Activated naive CD8-positive, alpha-beta T cell treated with anti-CD3 and anti-CD28 coated beads, Interleukin-2, amount 10 ng/mL, durations not matched to agents 7 days and 5 days (primary cell): Measurements from ENCODE around the gene NALCN. TPM values are rescaled to one million over a fixed set of nuclear protein-coding genes. Genes with fewer than 3 reads are reported as not detected.

Source experiments
- ATAC-seq: fragments of 150-1000 bp; cut with Tn5 transposase; one replicate; pipeline ENCODE4 v1.10.0; 2021; ENCODE audit warnings: low read depth, moderate library complexity
- POLR2A ChIA-PET: fragments of 350-600 bp; sonication (Branson Sonifier 250); formaldehyde crosslinking; loops from one replicate; lab custom pipeline; 2021; ENCODE audit warnings: antibody characterized with exemption; lab: Charles Lee
- DNase-seq: peaks from one replicate; pipeline ENCODE4 v3.0.0; 2021
- H3K27ac Mint-ChIP-seq: one replicate; pipeline ENCODE4 v1.8.0; 2022; ENCODE audit warnings: mild to moderate bottlenecking, mixed read lengths
- H3K27me3 Mint-ChIP-seq: one replicate; pipeline ENCODE4 v1.8.0; 2022; ENCODE audit warnings: mild to moderate bottlenecking, moderate library complexity, mixed read lengths
- H3K36me3 Mint-ChIP-seq: one replicate; pipeline ENCODE4 v1.8.0; 2021; ENCODE audit warnings: mild to moderate bottlenecking, mixed read lengths
- H3K4me1 Mint-ChIP-seq: one replicate; pipeline ENCODE4 v1.8.0; 2021; ENCODE audit warnings: mixed read lengths
- H3K4me3 Mint-ChIP-seq: one replicate; pipeline ENCODE4 v1.8.0; 2022; ENCODE audit warnings: mild to moderate bottlenecking, moderate library complexity, mixed read lengths
- H3K9me3 Mint-ChIP-seq: one replicate; pipeline ENCODE4 v1.8.0; 2021; ENCODE audit warnings: mixed read lengths
- total RNA-seq, 2 experiments: library from RNA; stranded (reverse); gene quantifications; one replicate each; pipeline ENCODE4 v1.2.3, GENCODE V29; 2021

NALCN gene
- total RNA-seq, 2 experiments from 2014 or later: not detected

DNA sequence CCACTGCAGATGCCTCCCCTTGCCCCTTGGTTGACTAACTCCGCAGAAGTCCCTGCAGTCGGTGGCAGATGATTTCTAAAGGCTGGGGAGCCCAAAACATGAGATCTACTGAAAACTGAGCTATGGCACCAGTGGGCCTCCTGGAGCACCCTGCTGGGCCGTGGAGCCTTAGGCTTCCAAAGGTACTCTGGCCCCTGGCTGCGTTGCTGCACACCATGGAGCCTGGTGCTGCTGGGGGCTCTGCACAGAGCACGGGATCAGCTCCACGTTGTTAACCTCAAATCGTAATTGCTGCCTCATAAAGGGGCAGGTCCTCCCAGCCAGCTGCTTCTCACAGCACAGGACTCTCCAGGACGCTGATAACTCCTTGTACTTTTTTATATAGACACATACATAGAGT lies 357.5 kb downstream of the NALCN start:
- Mint-ChIP-seq H3K4me3 (no peak overlapping the region), H3K27me3 (peaks cover 19% of the 10 kb centered on the region), H3K9me3 (no peaks in the 10 kb centered on the region), H3K4me1 (no peaks in the 10 kb centered on the region), H3K27ac (no peak overlapping the region), H3K36me3 (no peaks in the 10 kb centered on the region)
- ATAC-seq (no peak), DNase-seq (no peak)
- POLR2A ChIA-PET: no interaction called here

DNA sequence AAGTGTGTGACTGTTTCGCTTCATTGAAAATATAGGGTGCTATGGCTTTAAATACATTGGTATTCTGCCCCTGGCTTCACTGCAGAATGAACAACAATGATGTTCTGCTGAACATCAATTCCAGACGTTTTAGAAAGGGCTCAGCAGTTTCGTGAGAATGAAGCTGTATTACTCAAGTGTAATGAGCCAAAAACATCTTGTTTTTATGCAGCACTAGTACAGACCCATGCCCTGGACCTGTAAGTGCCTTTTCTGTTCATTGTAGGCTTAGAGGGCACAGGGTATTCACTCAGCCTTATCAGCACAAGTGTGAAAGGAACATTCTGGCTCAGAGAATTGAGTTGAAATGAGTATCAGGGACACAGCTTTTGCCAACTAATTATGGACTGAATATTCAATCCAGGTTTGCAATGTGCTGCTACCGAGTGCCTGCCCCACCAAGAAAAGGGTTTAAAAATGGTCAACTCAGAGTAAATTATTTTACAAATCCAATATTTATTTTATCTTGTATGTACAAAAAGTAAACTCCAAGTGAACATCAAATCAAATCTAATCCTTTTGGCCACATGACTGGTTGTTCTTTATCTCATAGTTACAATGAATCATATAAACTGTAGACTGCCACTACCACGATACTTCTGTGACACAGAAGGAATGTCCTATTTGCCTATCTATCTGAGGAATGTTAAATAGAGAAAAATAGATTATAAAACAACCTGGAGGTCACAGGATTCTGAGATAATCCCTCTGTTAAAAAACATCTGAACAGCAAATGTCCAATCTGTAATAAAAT lies 362.8 kb downstream of the NALCN start:
- Mint-ChIP-seq H3K9me3 (no peaks in the 10 kb centered on the region), H3K4me1 (no peaks in the 10 kb centered on the region), H3K4me3 (no peak overlapping the region), H3K36me3 (no peaks in the 10 kb centered on the region), H3K27ac (no peak overlapping the region), H3K27me3 (peaks cover 12% of the 10 kb centered on the region)
- DNase-seq (no peak), ATAC-seq (no peak)
- POLR2A ChIA-PET: no interaction called here

DNA sequence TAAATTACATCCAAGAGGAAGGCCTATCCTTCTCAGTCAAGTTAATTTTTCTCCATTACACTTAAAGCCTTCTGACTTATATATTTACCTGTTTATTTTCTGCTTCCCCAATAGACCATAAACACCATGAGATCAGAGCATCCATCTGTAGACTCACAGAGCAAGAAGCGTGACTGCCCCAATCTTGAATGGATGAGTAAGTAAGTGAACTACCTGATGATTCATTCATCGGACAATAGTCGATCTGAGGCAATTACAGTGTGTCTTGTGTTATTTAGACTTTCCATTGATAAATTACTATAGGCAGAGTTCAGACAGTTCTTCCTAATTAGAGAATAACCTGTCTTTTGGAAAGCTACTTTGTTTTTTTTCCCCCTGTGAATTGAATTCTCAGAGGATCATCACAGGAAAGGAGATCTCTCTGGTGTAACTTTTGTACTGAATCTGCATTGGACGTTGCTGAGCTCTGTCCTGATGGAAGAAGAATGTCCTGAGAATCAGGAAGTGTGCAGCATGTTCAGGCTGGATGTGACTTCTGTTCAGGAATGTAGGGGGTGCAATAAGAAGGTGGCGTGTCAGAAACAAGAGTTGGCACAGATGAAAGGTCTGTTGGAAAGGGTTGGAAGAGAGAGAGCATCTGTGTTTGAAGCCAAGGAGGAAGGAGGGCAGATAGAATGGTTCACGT lies 367.0 kb downstream of the NALCN start:
- no peak overlapping the region for H3K27ac Mint-ChIP-seq
- H3K4me1 Mint-ChIP-seq: no peaks in the 10 kb centered on the region
- ATAC-seq (no peak), DNase-seq (no peak)
- no peaks in the 10 kb centered on the region for H3K27me3 Mint-ChIP-seq
- H3K9me3 Mint-ChIP-seq: peaks cover 6% of the 10 kb centered on the region
- no peak overlapping the region for H3K4me3 Mint-ChIP-seq
- H3K36me3 Mint-ChIP-seq: no peaks in the 10 kb centered on the region
- POLR2A ChIA-PET: no interaction called here

DNA sequence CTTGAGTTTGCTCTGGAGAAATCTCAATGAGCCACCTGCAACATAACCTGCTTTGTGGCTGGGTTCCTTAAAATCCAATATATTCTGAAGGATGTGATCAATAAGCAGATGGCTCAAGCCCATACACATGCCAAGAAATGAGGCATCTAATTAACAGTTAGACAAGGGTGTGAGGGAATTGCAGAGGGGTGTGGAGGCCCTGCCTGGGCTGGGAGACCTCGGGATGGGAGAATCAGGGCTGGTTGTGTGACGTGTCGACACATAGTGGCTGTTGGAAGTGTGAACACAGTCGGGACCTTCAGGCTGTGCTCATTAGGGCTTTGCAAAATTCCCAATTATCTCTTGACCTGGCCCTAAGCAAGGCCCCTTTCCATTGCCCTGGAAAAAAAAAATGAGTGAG lies 379.8 kb downstream of the NALCN start:
- ATAC-seq (no peak), DNase-seq (no peak)
- no peaks in the 10 kb centered on the region for H3K36me3 Mint-ChIP-seq
- H3K4me3 Mint-ChIP-seq: no peak overlapping the region
- H3K27me3 Mint-ChIP-seq: peaks cover 2% of the 10 kb centered on the region
- POLR2A ChIA-PET: no interaction called here
- peaks cover 8% of the 10 kb centered on the region for H3K9me3 Mint-ChIP-seq
- no peak overlapping the region for H3K27ac Mint-ChIP-seq
- no peaks in the 10 kb centered on the region for H3K4me1 Mint-ChIP-seq

DNA sequence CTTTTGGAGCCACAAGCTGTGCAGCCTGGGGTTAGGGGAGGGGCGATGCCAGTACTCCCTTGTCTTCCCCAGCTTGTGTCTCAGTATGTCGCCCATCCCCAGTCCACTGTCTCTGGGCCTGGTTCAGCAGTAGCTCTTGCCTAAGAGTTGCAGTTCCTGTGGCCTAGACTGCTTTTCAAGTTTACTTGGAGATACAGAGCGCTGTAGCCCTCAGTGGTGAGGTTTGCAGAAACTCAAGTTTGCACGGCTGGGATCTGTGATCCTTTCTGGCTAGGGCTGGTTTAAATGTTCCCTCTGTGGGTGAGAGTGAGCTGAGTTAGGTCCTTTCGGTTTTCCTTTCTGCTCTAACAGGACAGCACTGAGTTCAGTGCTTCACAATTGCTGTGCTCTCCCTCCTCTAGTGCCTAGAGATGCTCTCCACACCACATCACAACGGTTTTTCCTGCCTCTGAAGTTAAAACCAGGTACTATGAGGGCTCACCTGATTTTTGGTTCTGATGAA lies 381.1 kb downstream of the NALCN start:
- H3K4me3 Mint-ChIP-seq: no peak overlapping the region
- no peak overlapping the region for H3K27ac Mint-ChIP-seq
- peaks cover 2% of the 10 kb centered on the region for H3K27me3 Mint-ChIP-seq
- DNase-seq: no peak
- no peaks in the 10 kb centered on the region for H3K36me3 Mint-ChIP-seq
- no peak for ATAC-seq
- H3K4me1 Mint-ChIP-seq: no peaks in the 10 kb centered on the region
- POLR2A ChIA-PET: no interaction called here
- H3K9me3 Mint-ChIP-seq: peaks cover 5% of the 10 kb centered on the region

DNA sequence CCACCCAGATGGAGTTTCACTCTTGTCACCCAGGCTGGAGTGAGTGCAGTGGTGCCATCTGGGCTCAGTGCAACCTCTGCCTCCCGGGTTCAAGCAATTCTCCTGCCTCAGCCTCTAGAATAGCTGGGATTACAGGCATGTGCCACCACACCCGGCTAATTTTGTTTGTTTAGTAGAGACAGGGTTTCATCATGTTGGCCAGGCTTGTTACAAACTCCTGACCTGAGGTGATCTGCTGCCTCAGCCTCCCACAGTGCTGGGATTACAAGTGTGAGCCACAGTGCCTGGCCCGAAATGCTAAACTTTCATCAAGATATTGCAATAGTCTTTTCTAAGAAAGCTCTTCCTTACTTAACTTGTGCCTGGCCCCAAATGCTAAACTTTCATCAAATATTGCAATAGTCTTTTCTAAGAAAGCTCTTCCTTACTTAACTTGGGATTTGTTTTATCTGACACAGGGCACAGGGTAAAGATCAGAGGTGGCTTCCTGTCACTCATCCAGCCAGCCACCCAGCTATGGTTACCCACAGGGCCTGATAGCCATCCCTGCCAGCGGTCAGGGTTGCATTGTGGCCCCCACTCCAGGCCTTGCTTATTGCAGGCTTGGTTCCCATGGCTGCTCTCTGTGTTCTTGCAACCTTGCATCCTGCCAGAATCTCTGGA lies 389.4 kb downstream of the NALCN start:
- ATAC-seq: no peak
- no peak for DNase-seq
- Mint-ChIP-seq H3K27me3 (peaks cover 1% of the 10 kb centered on the region), H3K36me3 (no peaks in the 10 kb centered on the region), H3K4me1 (no peaks in the 10 kb centered on the region), H3K4me3 (no peak overlapping the region), H3K27ac (no peak overlapping the region), H3K9me3 (no peaks in the 10 kb centered on the region)
- POLR2A ChIA-PET: no interaction called here

DNA sequence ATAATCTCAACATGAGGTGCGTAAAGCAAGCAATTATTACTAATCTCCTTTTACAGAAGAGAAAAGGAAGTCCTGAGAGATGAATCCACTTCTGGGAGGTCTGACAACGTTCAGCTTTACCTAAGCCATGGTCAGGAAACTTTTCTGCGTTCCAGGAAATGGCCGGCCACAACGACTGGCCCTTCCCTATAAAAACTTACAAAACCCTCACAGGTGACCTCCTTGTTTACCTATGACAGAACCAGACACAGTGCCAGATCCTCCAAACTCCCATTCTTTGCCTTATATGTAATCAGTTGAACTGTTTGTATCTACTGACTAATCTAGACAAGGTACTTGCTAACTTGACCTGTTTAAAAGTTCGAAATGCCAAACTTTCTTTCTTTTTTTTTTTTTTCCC lies 390.0 kb downstream of the NALCN start:
- H3K9me3 Mint-ChIP-seq: no peaks in the 10 kb centered on the region
- DNase-seq: no peak
- H3K27ac Mint-ChIP-seq: no peak overlapping the region
- H3K27me3 Mint-ChIP-seq: peaks cover 1% of the 10 kb centered on the region
- no peaks in the 10 kb centered on the region for H3K36me3 Mint-ChIP-seq
- ATAC-seq: no peak
- POLR2A ChIA-PET: no interaction called here
- H3K4me1 Mint-ChIP-seq: no peaks in the 10 kb centered on the region
- no peak overlapping the region for H3K4me3 Mint-ChIP-seq

DNA sequence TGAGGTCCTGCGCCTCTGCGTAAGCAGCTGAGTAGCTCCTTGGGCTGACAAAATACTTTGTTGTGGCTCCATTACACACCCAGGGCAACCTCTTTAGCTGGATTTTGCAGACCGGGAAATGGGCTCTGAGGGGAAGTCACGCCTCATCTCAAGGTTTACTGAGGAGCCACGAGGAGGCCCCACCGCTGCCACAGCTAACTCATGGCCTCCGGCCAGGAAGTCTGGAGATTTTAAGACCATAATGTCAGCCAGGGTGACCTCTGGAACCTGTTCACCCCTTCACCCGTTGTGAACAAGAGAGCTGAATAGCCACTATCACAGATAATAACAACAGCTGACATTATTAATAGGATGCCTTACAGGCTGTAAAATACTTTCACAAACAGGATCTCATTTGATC lies 390.4 kb downstream of the NALCN start:
- POLR2A ChIA-PET: no interaction called here
- H3K27me3 Mint-ChIP-seq: peaks cover 1% of the 10 kb centered on the region
- no peaks in the 10 kb centered on the region for H3K9me3 Mint-ChIP-seq
- H3K4me3 Mint-ChIP-seq: no peak overlapping the region
- no peak overlapping the region for H3K27ac Mint-ChIP-seq
- ATAC-seq (no peak), DNase-seq (no peak)
- H3K36me3 Mint-ChIP-seq: no peaks in the 10 kb centered on the region
- no peaks in the 10 kb centered on the region for H3K4me1 Mint-ChIP-seq

DNA sequence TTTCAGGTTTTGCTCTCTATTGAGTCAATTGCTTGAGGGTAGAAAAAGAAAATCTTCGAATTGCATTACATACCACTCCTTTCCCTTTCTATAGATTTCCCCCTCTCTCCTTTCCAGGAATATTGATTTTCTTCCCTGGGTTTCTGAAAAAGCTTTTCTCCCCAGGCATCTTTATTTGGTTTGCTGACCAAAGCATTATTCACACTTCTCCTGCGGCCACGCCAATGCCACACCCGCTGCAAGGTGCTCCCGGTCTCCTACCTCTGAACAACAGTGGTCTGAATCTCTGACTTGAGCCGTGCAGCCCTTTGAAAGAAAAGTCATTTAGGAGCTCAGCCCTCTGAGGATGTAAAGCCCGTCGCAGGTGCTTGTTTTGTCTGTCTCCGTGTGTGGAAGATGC lies 390.8 kb downstream of the NALCN start:
- H3K9me3 Mint-ChIP-seq: no peaks in the 10 kb centered on the region
- POLR2A ChIA-PET: no interaction called here
- H3K4me1 Mint-ChIP-seq: no peaks in the 10 kb centered on the region
- H3K27ac Mint-ChIP-seq: no peak overlapping the region
- H3K27me3 Mint-ChIP-seq: peaks cover 1% of the 10 kb centered on the region
- no peaks in the 10 kb centered on the region for H3K36me3 Mint-ChIP-seq
- no peak for ATAC-seq
- no peak overlapping the region for H3K4me3 Mint-ChIP-seq
- no peak for DNase-seq

DNA sequence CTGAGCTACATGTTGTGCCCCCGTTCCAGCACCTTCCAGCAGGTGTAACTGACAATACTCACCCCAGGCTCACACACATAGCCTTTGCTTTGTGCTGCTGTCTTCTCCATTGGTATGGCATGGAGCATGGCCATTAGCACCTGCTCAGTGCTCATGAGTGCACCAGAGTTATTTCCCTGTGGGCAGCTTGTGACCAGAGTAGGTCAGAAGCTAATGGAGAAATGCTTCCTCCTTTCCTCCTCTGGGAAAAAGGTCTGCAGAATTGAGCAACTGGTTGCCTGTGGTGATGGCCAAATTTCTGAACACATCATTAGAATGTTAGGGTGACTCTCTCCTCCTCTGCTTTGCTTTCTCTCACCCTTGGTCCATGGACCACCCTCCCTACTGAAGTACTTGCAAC lies 397.2 kb downstream of the NALCN start:
- Mint-ChIP-seq H3K4me3 (no peak overlapping the region), H3K4me1 (no peaks in the 10 kb centered on the region), H3K27ac (no peak overlapping the region), H3K9me3 (no peaks in the 10 kb centered on the region), H3K27me3 (peaks cover 9% of the 10 kb centered on the region), H3K36me3 (no peaks in the 10 kb centered on the region)
- DNase-seq: no peak
- POLR2A ChIA-PET: no interaction called here
- ATAC-seq: no peak

DNA sequence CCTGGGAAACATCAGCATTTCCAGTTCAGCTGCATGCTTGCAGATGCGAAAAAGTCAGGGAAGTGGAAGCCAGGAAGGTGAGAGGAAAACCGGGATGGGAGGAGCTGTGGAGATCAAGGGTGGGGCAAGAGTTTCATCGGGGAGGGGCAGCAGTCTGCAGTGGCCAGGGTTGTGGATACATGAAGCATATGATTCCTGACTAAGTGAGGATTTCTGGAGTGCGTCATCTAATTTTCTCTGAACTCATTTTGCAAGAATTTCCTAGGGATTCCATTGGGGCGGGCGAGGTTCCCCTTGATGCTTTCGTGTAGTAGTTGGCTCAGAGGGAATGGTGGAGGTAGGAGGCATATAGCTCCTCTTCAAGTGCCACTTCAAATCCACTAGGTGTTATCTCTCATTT lies 397.6 kb downstream of the NALCN start:
- Mint-ChIP-seq H3K36me3 (no peaks in the 10 kb centered on the region), H3K4me3 (no peak overlapping the region), H3K4me1 (no peaks in the 10 kb centered on the region), H3K27me3 (peaks cover 9% of the 10 kb centered on the region), H3K9me3 (no peaks in the 10 kb centered on the region), H3K27ac (no peak overlapping the region)
- POLR2A ChIA-PET: no interaction called here
- no peak for DNase-seq
- no peak for ATAC-seq

DNA sequence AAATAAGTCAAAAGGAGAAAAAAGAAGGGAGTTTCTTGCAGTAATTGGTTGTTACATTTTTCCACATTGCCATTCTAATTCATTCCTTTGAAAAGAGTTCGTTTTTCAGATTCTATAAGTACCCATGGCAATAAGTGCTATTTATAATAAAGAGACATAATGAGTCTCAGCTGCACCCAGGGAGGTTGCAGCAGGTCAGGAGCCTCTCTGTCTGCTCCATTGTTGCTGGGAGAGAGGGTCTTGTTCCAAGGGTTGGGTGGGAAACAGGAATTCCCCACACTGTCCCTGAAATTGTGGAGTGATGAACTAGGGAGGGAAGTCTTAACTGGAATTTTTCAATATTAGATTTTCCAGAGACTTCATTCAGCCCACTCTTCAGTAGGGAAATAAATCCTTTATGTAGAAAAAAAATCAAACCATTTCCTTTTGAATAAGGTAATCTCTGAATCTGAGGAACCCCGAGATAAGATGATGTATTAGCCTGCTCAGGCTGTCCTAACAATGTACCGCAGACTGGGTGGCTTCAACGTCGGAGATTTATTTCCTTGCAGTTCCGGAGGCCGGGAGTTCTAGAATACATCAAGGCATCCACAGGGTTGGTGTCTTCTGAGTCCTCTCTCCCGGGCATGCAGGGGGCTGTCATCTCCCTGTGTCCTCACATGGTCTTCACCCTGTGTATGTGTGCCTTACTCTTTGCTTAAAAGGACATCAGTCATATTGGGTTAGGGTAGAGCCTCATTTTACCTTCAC lies 399.0 kb downstream of the NALCN start:
- H3K36me3 Mint-ChIP-seq: no peaks in the 10 kb centered on the region
- H3K27ac Mint-ChIP-seq: no peak overlapping the region
- no peak for ATAC-seq
- POLR2A ChIA-PET: no interaction called here
- peaks cover 9% of the 10 kb centered on the region for H3K27me3 Mint-ChIP-seq
- no peak for DNase-seq
- H3K4me1 Mint-ChIP-seq: no peaks in the 10 kb centered on the region
- no peaks in the 10 kb centered on the region for H3K9me3 Mint-ChIP-seq
- no peak overlapping the region for H3K4me3 Mint-ChIP-seq

DNA sequence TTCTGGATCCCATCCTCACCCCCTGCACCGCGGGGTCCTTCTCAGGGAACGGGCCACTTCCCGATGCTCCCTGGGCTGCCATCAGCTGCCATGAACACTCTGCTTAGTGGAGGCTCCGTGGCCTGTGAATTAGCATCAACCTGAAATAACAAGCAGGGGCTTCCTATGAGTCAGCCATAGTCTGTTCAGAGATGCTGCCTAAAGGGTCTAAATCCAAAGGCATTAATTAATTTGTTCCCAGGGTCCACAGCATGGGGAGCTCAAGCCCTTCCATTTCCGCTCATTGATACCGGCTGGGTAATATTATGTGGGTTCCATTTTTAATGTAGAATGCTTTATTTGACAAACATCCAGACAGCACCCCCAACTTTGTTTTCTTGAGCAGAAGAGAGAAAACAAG lies 399.8 kb downstream of the NALCN start:
- Mint-ChIP-seq H3K4me1 (no peaks in the 10 kb centered on the region), H3K4me3 (no peak overlapping the region), H3K27me3 (peaks cover 9% of the 10 kb centered on the region), H3K36me3 (no peaks in the 10 kb centered on the region), H3K9me3 (no peaks in the 10 kb centered on the region), H3K27ac (no peak overlapping the region)
- DNase-seq (no peak), ATAC-seq (no peak)
- POLR2A ChIA-PET: no interaction called here
